Superior temporal gyrus (tissue), 1 donor: ENCODE measurements around the gene SLC1A2.

Experiments
- DNase-seq: peaks from one replicate; pipeline ENCODE4 v3.0.0-alpha.2; 2016; ENCODE audit errors: extremely low spot score

SLC1A2 gene

DNA sequence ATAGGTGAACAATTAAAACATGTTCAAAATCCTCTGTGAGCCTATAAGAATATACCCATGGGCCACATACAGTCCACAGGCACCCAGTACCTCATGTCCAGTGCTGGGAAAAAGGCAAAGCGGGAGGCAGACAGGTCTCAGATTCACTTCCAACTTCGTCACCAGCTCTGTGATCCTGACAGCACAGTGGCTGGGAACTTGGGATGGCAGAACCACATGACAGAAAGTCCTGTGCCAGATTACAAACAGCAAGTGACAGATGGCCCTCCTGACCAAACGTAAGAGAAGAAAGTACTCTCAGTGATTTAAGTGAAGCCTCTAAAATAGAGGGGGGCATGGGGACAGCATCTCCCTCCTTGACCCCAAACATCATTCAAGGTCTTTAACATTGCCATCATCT is 5.8 kb downstream of the SLC1A2 start:
- no peak for DNase-seq

DNA sequence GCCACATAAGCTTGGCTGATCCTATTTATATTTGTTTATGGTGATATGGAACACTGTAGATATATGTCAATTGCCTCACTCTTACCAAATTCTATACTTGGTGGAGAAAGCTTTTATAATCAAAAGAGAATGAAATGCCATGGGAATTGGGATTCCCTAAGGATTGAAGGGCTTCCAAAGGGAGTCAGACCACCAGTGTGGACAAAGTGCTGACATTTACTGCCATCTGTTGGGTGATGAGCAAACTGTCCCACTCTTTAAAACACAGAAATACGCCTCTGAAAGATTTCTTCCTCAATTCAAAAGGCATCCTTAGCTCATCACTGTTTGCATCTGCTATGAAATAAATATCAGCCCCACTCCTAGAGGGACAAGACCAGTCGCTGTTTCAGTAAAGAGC is 7.1 kb downstream of the SLC1A2 start:
- DNase-seq, result peak; percentile 60

DNA sequence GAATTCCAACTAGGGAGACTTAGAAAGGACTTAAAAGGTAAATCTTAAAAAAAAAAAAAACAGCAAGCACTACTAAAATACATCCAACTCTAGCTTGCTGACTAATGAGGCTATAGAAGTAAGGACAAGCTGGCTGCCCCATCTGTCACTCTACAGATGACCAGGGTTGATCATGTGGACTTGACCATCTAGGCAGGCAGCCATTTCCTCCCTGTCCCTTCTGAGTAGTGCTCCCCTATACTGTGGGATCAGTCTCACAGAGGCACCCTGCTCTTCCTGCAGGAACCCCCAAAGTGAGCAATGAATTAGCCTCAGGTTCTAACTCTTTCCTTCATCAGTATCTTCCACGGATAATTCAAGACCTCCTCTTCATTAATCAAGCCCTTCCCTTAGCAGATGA is 12.3 kb downstream of the SLC1A2 start:
- DNase-seq, result no peak

DNA sequence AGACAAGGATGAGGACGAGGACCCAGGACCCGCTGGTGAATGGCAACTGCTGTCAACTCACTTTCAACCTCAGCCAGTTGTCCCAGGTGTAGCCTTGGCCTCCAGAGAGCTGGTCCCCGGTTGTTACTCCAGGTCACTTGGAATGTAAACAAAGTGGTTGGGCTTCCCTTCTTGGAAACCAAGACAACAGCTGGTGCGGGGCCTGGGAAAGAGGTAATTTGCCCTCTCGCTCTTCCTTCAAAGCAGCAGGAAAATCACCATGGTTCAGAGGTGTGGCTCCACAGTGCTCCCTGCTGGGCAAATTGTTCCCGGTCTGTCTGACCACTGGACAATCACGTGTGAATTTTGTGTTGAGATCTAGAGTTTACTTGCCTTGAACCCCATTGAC is 15.0 kb downstream of the SLC1A2 start:
- DNase-seq, result peak; percentile 68

DNA sequence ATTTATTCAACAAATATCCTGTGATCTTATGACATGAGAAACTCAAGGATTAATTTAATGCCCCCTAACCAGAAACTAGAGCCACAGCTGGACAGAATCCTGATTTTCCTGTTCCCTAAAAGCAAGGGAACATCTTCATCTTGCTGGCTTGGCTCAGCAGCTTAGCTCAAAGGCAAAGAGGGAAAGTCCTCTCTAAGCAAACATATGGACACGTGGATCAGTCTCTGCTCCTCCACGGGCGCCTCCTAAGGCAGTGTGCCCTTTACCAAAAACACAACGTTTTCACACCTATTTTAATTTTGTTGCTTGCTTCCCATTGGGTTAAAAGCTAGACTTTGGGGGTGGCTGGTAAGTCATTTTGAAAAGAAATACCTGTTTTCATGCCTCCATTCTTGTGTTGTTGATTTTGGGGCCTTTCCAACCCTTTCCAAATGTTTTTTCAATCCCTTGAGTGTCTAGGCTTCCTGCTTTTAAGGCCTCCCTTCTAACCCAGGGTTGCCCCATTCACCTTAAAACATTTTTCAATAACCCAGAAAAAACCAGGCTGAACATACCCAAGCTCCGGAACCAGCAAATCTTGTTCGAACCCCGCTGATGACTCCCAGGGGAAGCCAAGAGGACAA is 15.5 kb downstream of the SLC1A2 start:
- DNase-seq, result no peak

DNA sequence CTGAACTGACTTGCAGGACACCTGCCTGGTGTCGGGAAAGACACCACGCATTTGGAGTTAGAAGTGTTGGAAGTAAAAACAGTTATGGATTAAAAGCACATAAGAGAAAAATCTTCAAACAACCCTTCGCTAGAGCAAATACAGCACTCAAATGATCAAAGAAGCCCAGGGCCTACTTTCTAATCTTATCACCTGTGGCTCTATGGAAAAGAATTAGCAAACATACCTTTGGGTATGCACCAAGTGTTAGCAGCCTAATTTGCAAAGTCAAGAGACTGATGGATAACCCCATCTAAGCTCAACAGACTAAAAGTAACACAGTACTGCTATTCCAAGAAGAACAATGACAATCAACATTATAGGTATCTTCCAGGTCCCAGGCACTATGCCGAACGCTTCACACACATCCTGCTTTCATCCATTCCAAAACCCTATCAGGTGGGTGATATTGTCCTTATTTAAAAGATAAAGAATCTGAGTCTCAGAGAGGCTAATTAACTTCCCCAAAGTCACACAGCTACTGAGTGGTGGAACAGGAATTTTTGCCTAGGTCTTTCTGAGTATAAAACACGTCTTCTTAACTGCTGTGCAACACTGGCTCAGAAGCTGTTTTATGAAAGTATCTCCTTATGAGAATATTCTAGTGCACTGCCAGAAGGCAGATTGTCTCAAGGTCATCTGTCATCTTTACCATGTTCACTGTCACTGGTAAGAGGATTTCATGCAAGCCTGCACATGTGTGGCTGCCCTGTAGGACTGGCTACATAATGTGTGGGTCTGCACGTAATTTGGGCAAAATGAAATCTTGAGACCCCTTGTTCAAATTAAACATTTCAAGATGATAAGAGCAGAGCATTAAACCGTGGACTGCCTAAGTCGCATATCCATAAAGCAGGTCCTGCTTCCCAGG is 16.4 kb downstream of the SLC1A2 start:
- DNase-seq, result no peak

DNA sequence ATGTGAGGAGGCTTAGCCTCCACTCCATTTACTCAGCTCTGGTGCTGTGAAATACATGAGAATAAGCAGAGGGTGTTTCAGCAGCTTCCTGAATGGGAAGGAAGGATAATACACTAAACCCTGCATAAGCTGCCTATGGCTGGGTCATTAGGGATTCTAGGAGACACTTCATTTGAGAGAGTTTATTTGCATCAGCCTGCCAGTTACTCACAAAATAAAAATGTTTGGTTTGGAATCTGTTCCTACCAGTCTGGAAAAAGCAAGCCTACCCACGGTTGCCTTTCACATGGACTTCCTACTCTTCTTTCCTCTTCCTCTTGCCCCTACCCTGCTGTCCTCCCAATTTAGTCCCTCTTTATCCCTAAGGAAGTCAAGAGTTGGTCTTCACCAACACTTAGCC is 20.5 kb downstream of the SLC1A2 start:
- no peak for DNase-seq

DNA sequence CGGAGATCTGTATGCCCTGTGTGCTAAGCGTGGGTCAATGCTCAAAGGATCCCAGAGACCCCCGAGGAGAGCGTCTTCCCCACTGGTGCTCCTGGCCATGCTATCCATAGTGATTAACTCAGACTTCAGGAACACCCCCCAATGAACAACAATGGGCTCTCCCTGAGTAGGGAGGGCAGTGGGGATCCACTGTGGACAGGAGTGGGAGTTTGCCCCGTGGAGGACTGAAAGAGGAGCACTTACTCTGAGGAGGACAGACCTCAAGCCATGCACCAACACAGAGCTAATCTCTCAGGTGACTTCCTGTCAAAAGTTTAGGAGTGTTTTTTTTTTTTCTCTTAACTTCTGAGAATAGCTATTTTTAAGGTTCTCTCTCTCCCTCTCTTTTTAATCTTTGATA is 24.4 kb downstream of the SLC1A2 start:
- DNase-seq, result no peak

DNA sequence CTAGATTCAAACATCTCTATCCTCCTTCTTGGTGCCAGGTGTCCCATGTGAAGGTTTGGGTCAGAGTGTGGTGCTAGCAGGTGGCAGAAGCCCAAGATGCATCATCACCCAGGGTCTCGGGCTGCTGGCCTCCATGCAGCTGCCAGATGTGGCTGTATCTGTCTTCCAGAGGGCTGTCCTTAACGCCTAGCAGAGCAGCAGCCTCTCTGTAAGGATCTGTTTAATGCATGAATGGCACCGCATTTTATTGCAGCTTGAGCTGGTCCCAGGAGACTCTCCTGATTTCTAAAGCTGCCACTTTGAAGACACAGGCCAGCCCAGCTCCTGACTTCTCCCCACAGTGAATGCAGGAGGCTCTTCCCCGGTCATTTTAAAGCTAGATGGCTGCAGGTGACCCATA is 26.3 kb downstream of the SLC1A2 start:
- DNase-seq, result no peak

DNA sequence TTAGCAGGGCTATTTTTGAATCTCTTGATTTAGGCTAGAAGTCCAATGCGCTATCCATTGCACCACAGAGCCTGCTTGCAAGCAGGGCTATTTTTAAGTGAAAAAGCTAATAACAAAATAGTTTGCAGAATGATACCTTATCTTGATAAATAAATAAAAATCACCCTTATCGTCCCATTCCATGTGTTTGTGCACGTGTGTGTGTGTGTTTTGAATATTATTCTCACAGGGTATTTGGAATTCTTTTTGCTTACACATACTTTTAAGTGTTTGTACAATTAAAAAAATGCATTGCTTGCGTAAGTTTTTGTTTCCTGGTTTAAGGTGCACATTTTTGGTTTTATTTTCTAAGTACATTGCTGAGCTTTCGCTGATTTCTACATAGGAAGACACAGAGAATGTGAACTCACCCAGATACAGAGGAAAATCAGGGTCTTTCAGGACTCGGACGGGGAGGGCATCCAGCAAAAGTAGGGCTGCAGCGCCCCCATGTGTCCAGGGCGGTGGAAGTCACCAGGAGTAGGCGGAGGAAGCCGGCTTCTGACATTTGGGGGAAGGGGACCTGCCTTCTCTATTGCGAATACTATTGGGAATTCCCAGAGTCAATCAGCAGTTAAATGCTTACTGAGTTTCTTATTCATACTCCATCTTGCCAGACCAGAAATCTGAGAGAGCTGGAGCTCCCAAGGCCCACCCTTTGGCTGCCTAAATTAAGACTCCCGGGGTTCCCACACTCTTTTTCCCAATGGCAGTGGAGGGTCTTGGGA is 27.3 kb downstream of the SLC1A2 start:
- DNase-seq, result peak; percentile 88

DNA sequence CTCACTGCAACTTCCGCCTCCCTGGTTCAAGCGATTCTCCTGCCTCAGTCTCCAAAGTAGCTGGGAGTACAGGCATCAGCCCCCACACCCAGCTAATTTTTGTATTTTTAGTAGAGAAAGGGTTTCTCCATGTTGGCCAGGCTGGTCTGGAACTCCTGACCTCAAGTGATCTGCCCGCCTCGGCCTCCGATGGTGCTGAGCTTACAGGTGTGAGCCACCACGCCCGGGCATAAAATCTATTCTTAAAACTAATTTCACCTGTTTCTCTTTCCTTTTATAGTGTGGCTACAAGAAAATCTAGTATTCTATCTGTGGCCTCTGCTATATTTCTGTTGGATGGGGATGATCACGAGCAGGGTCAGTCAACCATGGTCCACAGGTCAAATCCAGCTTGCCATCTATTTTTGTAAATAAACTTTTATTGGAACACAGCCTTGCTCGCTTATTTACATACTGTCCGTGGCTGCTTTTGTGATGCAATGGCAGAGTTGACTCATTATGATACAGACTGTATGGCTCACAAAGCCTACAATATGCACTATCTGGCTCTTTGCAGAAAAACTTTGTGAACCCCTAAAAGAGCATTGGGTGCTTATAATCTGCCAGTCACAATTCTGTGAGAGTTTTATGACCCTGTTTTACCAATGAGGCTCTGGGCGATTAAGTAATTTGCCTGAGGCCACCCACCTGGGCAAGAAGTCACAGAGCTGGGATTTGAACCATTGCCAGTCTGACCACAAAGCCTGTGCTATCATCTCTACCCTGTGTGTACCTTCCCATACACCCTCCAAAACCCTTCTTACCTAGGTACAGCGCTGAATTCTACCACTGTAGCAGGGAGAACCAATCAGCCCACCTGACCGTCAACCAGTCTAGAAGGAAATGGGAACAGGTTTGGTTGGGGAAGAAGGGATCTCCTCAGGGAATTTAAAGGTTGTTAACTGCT is 28.3 kb downstream of the SLC1A2 start:
- DNase-seq, result no peak

DNA sequence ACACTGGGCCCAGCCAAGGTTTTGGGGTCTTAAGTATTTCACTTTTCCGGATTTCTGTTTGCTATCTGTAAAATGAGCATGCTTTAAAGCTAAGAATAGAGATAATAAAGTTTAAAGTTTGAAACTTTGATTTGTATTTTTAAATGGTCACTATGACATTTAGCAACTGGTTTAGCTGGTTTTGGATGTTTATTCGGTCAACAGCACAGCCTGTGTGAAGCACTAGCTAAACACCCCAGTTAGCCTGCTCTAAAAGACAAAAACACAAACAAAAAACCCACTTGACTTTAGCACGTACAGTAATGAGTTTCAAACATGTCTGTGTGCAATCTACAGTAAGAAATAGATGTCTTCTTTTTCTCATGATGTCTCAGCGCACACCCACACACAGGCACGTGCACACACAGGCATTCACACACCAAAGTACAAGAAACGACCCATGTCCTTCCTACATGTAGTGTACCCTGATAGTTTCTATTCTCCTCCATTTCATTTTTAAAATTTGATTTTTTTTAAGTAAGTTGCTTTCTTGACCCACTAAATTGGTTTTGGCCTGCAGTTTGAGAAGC is 29.4 kb downstream of the SLC1A2 start:
- no peak for DNase-seq

DNA sequence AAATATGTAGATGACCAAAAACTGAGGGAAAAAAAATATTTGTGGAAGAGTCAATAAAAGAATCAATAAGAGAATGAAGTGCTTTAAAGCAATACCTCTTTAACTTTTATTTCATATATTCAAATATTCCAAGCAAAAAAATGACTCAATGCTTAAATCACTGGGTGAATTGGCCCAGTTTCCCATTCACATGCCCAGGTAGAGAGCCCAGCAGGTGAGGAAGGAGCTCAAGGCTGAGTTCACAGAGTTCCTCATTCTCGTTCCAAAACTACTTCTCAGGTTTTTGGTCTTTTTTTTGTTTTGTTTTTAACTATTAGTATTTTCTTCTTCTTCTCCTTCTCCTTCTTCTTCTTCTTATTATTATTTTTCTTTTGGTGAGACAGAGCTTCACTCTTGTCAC is 30.2 kb downstream of the SLC1A2 start:
- DNase-seq, result no peak

DNA sequence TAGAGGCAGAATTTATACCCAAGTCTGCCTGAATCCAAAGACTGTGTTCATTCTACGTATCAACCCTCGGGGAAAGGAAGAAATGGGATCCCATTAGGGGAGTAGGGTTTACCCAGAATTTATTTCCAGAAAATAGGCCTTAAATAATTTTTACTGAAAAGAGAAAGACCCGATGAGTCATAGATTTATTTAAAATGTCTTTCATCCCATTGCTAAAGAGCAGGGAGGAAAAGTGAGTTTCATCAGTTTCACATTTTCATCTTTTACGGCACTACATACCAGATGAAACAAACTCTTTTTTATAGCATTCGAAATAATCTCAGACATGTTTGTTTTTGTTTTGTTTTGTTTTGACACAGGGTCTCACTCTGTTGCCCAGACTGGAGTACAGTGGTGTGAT is 31.3 kb downstream of the SLC1A2 start:
- DNase-seq, result no peak

DNA sequence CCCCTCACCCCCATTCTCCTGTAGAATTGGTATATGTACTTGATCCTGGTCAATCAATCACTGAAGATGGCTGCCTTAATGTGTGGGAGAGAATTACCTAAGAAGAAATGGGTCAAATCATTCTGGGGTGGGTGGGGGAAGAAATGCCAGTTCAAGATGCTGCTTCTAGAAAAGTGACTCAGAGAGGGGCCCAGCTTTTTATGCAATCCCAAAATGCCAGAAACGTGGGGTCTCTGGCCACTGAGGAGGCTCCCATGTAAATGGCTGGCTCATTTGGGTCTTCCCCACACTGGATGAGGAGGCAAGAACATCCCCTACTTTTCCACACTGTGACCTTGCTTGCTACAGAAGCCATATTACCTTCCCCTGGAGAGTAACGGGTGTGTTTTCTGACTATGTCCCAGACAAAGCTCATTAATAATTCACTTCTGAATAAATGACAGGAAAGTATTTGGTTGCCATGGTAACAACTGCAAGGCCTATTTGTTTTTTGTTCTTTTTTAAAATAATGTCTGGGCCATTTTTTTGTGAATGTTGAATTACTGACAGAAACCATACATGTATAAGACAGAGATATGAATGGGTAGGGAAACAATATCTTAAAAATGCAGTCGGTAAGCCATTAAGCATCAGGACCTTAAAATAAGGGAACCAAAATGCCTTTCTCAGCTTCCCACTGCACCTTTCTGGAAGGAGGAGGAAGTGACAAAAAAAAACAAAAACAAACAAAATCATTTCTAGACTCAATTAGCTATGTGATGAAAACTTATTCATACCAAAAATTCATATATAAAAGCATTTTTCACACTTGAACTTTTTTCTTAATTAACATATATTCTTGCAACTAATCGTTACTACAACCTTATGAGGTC is 32.0 kb downstream of the SLC1A2 start:
- no peak for DNase-seq

DNA sequence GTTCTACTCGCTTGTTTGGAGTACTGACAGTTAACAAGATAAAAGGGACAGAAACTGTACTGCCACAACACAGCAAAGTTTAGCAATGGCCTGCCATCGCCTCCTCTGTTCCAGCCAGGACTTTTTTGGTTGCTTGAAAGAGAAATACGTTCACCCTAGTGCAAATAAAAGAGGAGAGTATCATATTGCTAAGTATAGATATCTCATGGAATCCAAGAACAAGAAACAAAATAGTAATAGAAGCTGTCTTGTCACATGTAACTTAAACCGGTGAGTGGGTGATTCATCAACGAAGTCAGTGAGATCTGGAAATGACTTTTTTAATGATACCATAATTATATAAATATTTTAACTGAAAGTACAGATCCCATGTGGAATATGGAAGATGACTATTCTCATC is 35.4 kb downstream of the SLC1A2 start:
- no peak for DNase-seq

DNA sequence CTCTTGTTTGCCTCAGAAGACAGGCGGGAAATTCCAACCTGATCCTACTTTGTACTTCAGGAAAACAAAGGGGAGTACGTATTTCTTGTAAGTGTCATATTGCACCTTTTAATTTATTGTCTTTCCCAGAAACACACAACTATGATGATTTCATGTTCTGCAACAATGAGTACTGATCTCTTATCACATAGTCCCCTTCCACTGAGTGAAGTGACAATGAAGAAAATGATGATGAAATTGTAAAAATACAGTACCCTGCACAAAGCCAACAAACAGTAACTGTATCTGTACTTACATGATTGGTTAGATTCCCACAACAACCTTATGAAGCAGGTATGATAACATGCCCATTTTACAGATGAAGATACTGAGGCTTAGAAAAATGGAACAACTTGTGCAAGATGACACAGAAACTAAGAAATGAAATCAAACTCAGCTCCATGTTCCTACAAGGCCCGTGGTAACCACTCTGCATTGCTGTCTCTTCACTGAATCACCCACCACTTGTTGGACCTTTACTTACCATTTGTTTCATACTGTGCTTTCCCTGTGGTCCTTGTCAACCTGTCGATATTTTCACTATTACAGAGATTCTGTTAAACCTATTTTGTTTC is 37.5 kb downstream of the SLC1A2 start:
- DNase-seq, result no peak

DNA sequence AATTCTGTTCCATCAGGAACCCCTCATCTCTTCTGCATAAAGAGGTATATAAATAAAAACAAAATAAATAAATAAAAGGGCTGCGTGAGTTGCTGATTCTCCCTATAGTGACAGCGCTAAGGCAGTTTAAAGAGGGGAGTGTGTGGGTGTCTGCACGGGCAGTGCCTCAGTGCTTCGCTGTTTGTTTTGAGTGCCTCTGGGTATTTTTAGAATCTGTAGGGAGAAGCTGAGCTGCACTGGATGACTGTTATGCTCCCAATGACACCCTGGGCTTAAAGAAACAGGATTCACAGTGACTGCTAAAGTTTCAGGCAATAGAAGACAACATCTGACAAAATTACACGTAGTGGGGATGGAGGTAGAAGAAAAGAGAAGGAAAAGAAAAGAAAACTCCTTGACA is 38.8 kb downstream of the SLC1A2 start:
- DNase-seq, result no peak

DNA sequence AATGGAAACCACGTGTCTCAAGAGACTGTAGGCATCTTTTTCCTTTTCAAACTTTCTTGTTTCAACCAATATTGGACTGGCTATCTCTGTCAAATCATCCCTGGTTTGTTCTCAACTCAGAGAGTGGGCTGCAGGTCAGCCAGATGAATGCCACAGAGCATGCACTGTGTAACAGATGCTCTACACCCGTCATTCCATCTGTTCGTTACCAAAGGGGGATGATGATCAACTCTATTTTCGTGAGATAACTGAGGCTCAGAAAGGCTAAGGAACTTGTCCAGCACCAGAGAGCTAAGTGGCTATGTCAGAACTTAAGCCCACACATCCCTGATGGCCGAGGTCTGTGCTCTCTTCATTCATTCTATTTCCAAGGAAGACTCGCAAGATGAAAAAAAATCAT is 42.1 kb downstream of the SLC1A2 start:
- no peak for DNase-seq

DNA sequence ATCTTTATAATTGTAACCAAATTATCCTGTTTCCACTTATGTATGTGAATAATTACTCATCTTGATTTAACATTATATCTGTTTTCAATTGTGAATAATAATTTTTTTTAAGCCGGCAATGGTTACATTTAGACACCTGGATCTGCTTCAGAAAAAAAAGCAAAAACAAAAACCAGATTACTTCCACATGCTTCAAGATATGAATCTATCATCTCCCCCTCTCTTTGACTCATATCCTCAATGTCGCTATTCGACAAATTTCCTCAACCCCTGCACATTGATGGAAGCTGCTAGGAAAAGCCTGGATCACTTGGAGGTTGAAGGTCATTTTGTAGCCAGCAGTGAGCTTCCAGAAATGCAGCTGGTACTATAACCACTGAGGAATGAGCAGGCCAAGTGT is 42.7 kb downstream of the SLC1A2 start:
- no peak for DNase-seq
